Right renal cortex interstitium (tissue), 3 donors: ENCODE data around the gene KRTAP4-7. TPM values are rescaled to one million over a fixed set of nuclear protein-coding genes. Genes with fewer than 3 reads are reported as not detected.

Experiments used
- polyA plus RNA-seq, 3 donors: library from polyadenylated mRNA; unstranded; fragments of 120-200 nt; gene quantifications; one replicate each; pipeline ENCODE4 v1.2.1, GENCODE V29; 2013; ENCODE audit not compliant: insufficient read length in 3 of 3

Gene KRTAP4-7
- polyA plus RNA-seq, 3 donors = not detected

Other genes starting within 250 kb of the KRTAP4-7 start
- gene KRT12, start 216.9 kb upstream of the KRTAP4-7 start, polyA plus RNA-seq = not detected
- gene KRT20, start 198.9 kb upstream of the KRTAP4-7 start, polyA plus RNA-seq = under 1 TPM in 2 of 3 donors, not detected in 1; 0.17 to 0.37 TPM
- 1 to 10 TPM in 2 of 3 donors, under 1 TPM in 1; 0.45 to 2.2 (median 2.0) TPM for gene KRT23, start 146.5 kb upstream of the KRTAP4-7 start, polyA plus RNA-seq
- gene KRT39, start 117.2 kb upstream of the KRTAP4-7 start, polyA plus RNA-seq = not detected
- not detected for gene KRT40, start 99.8 kb upstream of the KRTAP4-7 start, polyA plus RNA-seq
- not detected for gene KRTAP3-3, start 90.0 kb upstream of the KRTAP4-7 start, polyA plus RNA-seq
- gene KRTAP3-2, start 84.2 kb upstream of the KRTAP4-7 start, polyA plus RNA-seq = not detected
- not detected for gene KRTAP3-1, start 75.0 kb upstream of the KRTAP4-7 start, polyA plus RNA-seq
- not detected for gene KRTAP1-5, start 56.9 kb upstream of the KRTAP4-7 start, polyA plus RNA-seq
- not detected for gene KRTAP1-4, start 54.0 kb upstream of the KRTAP4-7 start, polyA plus RNA-seq
- not detected for gene KRTAP1-3, start 49.3 kb upstream of the KRTAP4-7 start, polyA plus RNA-seq
- gene KRTAP1-1, start 42.7 kb upstream of the KRTAP4-7 start, polyA plus RNA-seq = not detected
- gene KRTAP2-1, start 36.8 kb upstream of the KRTAP4-7 start, polyA plus RNA-seq = not detected
- not detected for gene KRTAP2-2, start 28.9 kb upstream of the KRTAP4-7 start, polyA plus RNA-seq
- not detected for gene KRTAP2-3, start 24.0 kb upstream of the KRTAP4-7 start, polyA plus RNA-seq
- gene KRTAP2-4, start 18.3 kb upstream of the KRTAP4-7 start, polyA plus RNA-seq = not detected
- gene KRTAP4-8, start 14.0 kb downstream of the KRTAP4-7 start, polyA plus RNA-seq = not detected
- not detected for gene KRTAP4-16, start 18.1 kb downstream of the KRTAP4-7 start, polyA plus RNA-seq
- gene KRTAP4-9, start 21.2 kb downstream of the KRTAP4-7 start, polyA plus RNA-seq = not detected
- gene KRTAP4-11, start 34.2 kb downstream of the KRTAP4-7 start, polyA plus RNA-seq = not detected
- not detected for gene KRTAP4-12, start 40.0 kb downstream of the KRTAP4-7 start, polyA plus RNA-seq
- not detected for gene KRTAP4-6, start 56.4 kb downstream of the KRTAP4-7 start, polyA plus RNA-seq
- gene KRTAP4-5, start 65.7 kb downstream of the KRTAP4-7 start, polyA plus RNA-seq = not detected
- gene KRTAP4-4, start 76.6 kb downstream of the KRTAP4-7 start, polyA plus RNA-seq = not detected
- not detected for gene KRTAP4-3, start 84.1 kb downstream of the KRTAP4-7 start, polyA plus RNA-seq
- not detected for gene KRTAP4-2, start 94.1 kb downstream of the KRTAP4-7 start, polyA plus RNA-seq
- not detected for gene KRTAP4-1, start 100.8 kb downstream of the KRTAP4-7 start, polyA plus RNA-seq
- not detected for gene KRTAP9-1, start 105.7 kb downstream of the KRTAP4-7 start, polyA plus RNA-seq
- gene KRTAP9-2, start 142.5 kb downstream of the KRTAP4-7 start, polyA plus RNA-seq = not detected
- gene KRTAP9-3, start 148.3 kb downstream of the KRTAP4-7 start, polyA plus RNA-seq = not detected
- gene KRTAP9-8, start 153.8 kb downstream of the KRTAP4-7 start, polyA plus RNA-seq = not detected
- gene KRTAP9-4, start 165.5 kb downstream of the KRTAP4-7 start, polyA plus RNA-seq = not detected
- gene KRTAP9-9, start 171.2 kb downstream of the KRTAP4-7 start, polyA plus RNA-seq = not detected
- gene KRTAP9-6, start 181.2 kb downstream of the KRTAP4-7 start, polyA plus RNA-seq = under 1 TPM; 0.10 to 0.14 (median 0.11) TPM
- not detected for gene KRTAP9-7, start 191.5 kb downstream of the KRTAP4-7 start, polyA plus RNA-seq
- not detected for gene KRTAP29-1, start 218.7 kb downstream of the KRTAP4-7 start, polyA plus RNA-seq
- not detected for gene KRTAP16-1, start 225.2 kb downstream of the KRTAP4-7 start, polyA plus RNA-seq
- gene KRTAP17-1, start 231.6 kb downstream of the KRTAP4-7 start, polyA plus RNA-seq = not detected